ENCODE results near the gene PTMS. TPM values are rescaled to one million over a fixed set of nuclear protein-coding genes. Genes with fewer than 3 reads are reported as not detected.

Gene PTMS
- total RNA-seq, 2 experiments from 2014 or later = 7.8 to 9.8 TPM

- Histone ChIP-seq H4K20me1 (ENCODE audit: insufficient read depth, low read length) (no peaks in the 10 kb centered on the region), H3K9me3 (ENCODE audit: low read length) (no peaks in the 10 kb centered on the region), H2AFZ (ENCODE audit: low read length) (no peak overlapping the region), H3K9me2 (ENCODE audit: insufficient read depth, low read length) (no peaks in the 10 kb centered on the region), H3K4me1 (ENCODE audit: insufficient read depth, low read length, poor library complexity, severe bottlenecking) (peaks cover 16% of the 10 kb centered on the region), H3K4me3 (ENCODE audit: low read depth, low read length, poor library complexity, severe bottlenecking) (no peak overlapping the region), H3K27ac (ENCODE audit: low read depth, low read length, poor library complexity, severe bottlenecking) (no peak overlapping the region), H3K4me2 (ENCODE audit: low read length) (no peak overlapping the region), H3K79me2 (ENCODE audit: insufficient read depth, low read depth, low read length) (no peaks in the 10 kb centered on the region), H3K36me3 (ENCODE audit: insufficient read depth, low read length) (no peaks in the 10 kb centered on the region)
- CTCF ChIA-PET (ENCODE audit: unreplicated experiment) = no interaction called here
- POLR2A ChIA-PET = no interaction called here
- intact Hi-C loops (cut with micrococcal nuclease; ENCODE audit: unreplicated experiment) = no loop called here
- no peak for DNase-seq (ENCODE audit: low spot score)
- no TSS peak for BruUV-seq (replicated peaks)
- TF ChIP-seq, protein P1, sequence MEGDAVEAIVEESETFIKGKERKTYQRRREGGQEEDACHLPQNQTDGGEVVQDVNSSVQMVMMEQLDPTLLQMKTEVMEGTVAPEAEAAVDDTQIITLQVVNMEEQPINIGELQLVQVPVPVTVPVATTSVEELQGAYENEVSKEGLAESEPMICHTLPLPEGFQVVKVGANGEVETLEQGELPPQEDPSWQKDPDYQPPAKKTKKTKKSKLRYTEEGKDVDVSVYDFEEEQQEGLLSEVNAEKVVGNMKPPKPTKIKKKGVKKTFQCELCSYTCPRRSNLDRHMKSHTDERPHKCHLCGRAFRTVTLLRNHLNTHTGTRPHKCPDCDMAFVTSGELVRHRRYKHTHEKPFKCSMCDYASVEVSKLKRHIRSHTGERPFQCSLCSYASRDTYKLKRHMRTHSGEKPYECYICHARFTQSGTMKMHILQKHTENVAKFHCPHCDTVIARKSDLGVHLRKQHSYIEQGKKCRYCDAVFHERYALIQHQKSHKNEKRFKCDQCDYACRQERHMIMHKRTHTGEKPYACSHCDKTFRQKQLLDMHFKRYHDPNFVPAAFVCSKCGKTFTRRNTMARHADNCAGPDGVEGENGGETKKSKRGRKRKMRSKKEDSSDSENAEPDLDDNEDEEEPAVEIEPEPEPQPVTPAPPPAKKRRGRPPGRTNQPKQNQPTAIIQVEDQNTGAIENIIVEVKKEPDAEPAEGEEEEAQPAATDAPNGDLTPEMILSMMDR (conservative IDR thresholded peaks at IDR 0.05; ENCODE audit: low read length) = no peak
- TF ChIP-seq EZH2phosphoT487 (IDR thresholded peaks at IDR 0.05; ENCODE audit: borderline replicate concordance, low read depth, low read length) = no peak
Observed at GRCh38 chr12:6759741-6760140, 6.4 kb upstream of the PTMS start.

DNA sequence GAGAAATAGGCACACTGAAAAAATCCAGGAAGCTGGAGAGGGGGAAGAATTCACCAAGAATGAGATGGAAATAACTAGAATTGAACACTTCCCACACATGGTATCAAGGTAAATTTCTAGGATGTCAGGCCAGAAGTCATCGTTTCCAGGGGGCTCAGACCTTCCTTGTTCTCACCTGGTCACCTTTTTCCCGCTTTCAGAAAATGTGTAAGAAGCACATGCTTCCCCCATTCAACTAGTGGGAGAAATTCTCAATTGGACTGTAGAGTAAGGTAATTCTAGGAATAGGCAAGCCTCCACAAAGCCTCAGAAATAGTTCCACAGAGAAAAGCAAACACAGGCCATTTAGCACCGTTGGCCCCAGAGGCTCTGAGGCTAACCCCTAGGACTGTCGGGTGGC, 2.8 kb upstream of the PTMS start:
- ChIA-PET CTCF (ENCODE audit: unreplicated experiment) (no interaction called here), POLR2A (interaction anchor here (0.6 to 1.7 kb wide), 2 partner anchors 77 to 1930 kb away, joined by 6 to 7 read pairs; no protein-coding TSS in a partner anchor)

More for the DNA sequence above, 2.8 kb upstream of the PTMS start:
- TF ChIP-seq, protein P1 (conservative IDR thresholded peaks at IDR 0.05; ENCODE audit: low read length) = no peak
- Histone ChIP-seq H3K4me2 (ENCODE audit: low read length) (no peak overlapping the region), H3K9me2 (ENCODE audit: insufficient read depth, low read length) (no peaks in the 10 kb centered on the region), H3K9me3 (ENCODE audit: low read length) (no peaks in the 10 kb centered on the region), H3K27ac (ENCODE audit: low read depth, low read length, poor library complexity, severe bottlenecking) (no peak overlapping the region), H3K79me2 (ENCODE audit: insufficient read depth, low read depth, low read length) (no peaks in the 10 kb centered on the region), H2AFZ (ENCODE audit: low read length) (no peak overlapping the region), H3K4me1 (ENCODE audit: insufficient read depth, low read length, poor library complexity, severe bottlenecking) (peaks cover 32% of the 10 kb centered on the region), H4K20me1 (ENCODE audit: insufficient read depth, low read length) (no peaks in the 10 kb centered on the region), H3K4me3 (ENCODE audit: low read depth, low read length, poor library complexity, severe bottlenecking) (no peak overlapping the region), H3K36me3 (ENCODE audit: insufficient read depth, low read length) (no peaks in the 10 kb centered on the region)
- no peak for DNase-seq (ENCODE audit: low spot score)
- BruUV-seq (replicated peaks) = no TSS peak
- intact Hi-C loops (cut with micrococcal nuclease; ENCODE audit: unreplicated experiment) = no loop called here
